ENCODE results near the gene FDX2.

DNA sequence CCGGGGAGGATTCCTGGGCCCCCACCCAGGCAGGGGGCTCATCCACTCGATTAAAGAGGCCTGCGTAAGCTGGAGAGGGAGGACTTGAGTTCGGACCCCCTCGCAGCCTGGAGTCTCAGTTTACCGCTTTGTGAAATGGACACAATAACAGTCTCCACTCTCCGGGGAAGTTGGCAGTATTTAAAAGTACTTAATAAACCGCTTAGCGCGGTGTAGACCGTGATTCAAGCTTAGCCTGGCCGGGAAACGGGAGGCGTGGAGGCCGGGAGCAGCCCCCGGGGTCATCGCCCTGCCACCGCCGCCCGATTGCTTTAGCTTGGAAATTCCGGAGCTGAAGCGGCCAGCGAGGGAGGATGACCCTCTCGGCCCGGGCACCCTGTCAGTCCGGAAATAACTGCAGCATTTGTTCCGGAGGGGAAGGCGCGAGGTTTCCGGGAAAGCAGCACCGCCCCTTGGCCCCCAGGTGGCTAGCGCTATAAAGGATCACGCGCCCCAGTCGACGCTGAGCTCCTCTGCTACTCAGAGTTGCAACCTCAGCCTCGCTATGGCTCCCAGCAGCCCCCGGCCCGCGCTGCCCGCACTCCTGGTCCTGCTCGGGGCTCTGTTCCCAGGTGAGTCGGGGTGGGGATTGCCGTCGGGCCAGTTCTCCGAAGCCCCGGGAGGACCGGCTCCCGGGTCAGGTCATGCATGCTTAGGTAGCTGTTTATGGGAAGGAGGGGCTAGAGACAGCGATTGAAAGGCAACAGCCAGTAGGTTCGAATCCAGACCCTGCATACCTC is 45.0 kb downstream of the FDX2 start, which contains the start of gene ICAM1:
- TF ChIP-seq, protein P1, sequence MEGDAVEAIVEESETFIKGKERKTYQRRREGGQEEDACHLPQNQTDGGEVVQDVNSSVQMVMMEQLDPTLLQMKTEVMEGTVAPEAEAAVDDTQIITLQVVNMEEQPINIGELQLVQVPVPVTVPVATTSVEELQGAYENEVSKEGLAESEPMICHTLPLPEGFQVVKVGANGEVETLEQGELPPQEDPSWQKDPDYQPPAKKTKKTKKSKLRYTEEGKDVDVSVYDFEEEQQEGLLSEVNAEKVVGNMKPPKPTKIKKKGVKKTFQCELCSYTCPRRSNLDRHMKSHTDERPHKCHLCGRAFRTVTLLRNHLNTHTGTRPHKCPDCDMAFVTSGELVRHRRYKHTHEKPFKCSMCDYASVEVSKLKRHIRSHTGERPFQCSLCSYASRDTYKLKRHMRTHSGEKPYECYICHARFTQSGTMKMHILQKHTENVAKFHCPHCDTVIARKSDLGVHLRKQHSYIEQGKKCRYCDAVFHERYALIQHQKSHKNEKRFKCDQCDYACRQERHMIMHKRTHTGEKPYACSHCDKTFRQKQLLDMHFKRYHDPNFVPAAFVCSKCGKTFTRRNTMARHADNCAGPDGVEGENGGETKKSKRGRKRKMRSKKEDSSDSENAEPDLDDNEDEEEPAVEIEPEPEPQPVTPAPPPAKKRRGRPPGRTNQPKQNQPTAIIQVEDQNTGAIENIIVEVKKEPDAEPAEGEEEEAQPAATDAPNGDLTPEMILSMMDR (IDR thresholded peaks at IDR 0.05 in 4 of 5, conservative IDR thresholded peaks at IDR 0.05 in 1 of 5) = no peak
- TF ChIP-seq POLR2A (IDR thresholded peaks at IDR 0.05) = peak; percentile 60 to 67

All from gastrocnemius medialis (tissue), 4 donors.